H9 (cell line): ENCODE results near the gene FBRSL1. TPM values are rescaled to one million over a fixed set of nuclear protein-coding genes. Genes with fewer than 3 reads are reported as not detected.

Experiments
- DNase-seq: peaks from one replicate; pipeline ENCODE4 v3.0.0-alpha.2; 2017
- H2AFZ ChIP-seq: one replicate; pipeline ENCODE4 v1.6.1; 2013; ENCODE audit warnings: mild to moderate bottlenecking, low read length, control low read depth, moderate library complexity
- H2AK5ac ChIP-seq: 2 replicates; pipeline ENCODE4 v1.6.1; 2013; ENCODE audit warnings: low read length, control low read depth, mixed read lengths; ENCODE audit not compliant: insufficient read length
- H2BK120ac ChIP-seq: one replicate; pipeline ENCODE4 v1.6.1; 2013; ENCODE audit warnings: low read depth, mild to moderate bottlenecking, low read length, control low read depth, inconsistent platforms; ENCODE audit not compliant: poor library complexity, severe bottlenecking
- H2BK12ac ChIP-seq: 2 replicates; pipeline ENCODE4 v1.6.1; 2013; ENCODE audit warnings: low read length, control low read depth, mixed read lengths, low read depth; ENCODE audit not compliant: insufficient read length
- H2BK15ac ChIP-seq: 2 replicates; pipeline ENCODE4 v1.6.1; 2013; ENCODE audit warnings: low read depth, low read length, control low read depth
- H2BK20ac ChIP-seq: one replicate; pipeline ENCODE4 v1.6.1; 2013; ENCODE audit warnings: low read depth, mild to moderate bottlenecking, low read length, control low read depth, inconsistent platforms; ENCODE audit not compliant: poor library complexity, severe bottlenecking
- H2BK5ac ChIP-seq: 2 replicates; pipeline ENCODE4 v1.6.1; 2013; ENCODE audit warnings: low read length, control low read depth, mixed read lengths; ENCODE audit not compliant: insufficient read length
- H3K14ac ChIP-seq: 2 replicates; pipeline ENCODE4 v1.6.1; 2013; ENCODE audit warnings: low read length, control low read depth; ENCODE audit not compliant: insufficient read depth
- H3K18ac ChIP-seq: 2 replicates; pipeline ENCODE4 v1.6.1; 2013; ENCODE audit warnings: low read depth, mild to moderate bottlenecking, mixed read lengths, low read length, control low read depth; ENCODE audit not compliant: insufficient read length
- H3K23ac ChIP-seq: 2 replicates; pipeline ENCODE4 v1.6.1; 2013; ENCODE audit warnings: low read length, control low read depth, mixed read lengths, low read depth; ENCODE audit not compliant: insufficient read length
- H3K23me2 ChIP-seq: 2 replicates; pipeline ENCODE4 v1.6.1; 2013; ENCODE audit warnings: low read depth, mild to moderate bottlenecking, mixed read lengths, low read length, control low read depth; ENCODE audit not compliant: insufficient read length, poor library complexity, severe bottlenecking
- H3K27ac ChIP-seq: 2 replicates; pipeline ENCODE4 v1.5.1; 2013; ENCODE audit warnings: low read length, control low read depth, mixed read lengths, low read depth; ENCODE audit not compliant: insufficient read length
- H3K27me3 ChIP-seq: 2 replicates; pipeline ENCODE4 v1.6.1; 2013; ENCODE audit warnings: low read length, control low read depth, inconsistent platforms; ENCODE audit not compliant: insufficient read depth
- H3K4ac ChIP-seq: 2 replicates; pipeline ENCODE4 v1.6.1; 2013; ENCODE audit warnings: low read depth, mild to moderate bottlenecking, control low read depth, inconsistent platforms, low read length, moderate library complexity
- H3K4me1 ChIP-seq: 2 replicates; pipeline ENCODE4 v1.6.1; 2013; ENCODE audit warnings: low read length, control low read depth, inconsistent platforms; ENCODE audit not compliant: insufficient read depth
- H3K4me2 ChIP-seq: 2 replicates; pipeline ENCODE4 v1.6.1; 2013; ENCODE audit warnings: low read length, control low read depth, mixed read lengths; ENCODE audit not compliant: insufficient read length, insufficient read depth
- H3K56ac ChIP-seq: 2 replicates; pipeline ENCODE4 v1.6.1; 2013; ENCODE audit warnings: low read depth, mild to moderate bottlenecking, mixed read lengths, low read length, control low read depth; ENCODE audit not compliant: insufficient read length
- H3K79me1 ChIP-seq: 2 replicates; pipeline ENCODE4 v1.6.1; 2013; ENCODE audit warnings: low read depth, mild to moderate bottlenecking, moderate library complexity, low read length, control low read depth, inconsistent platforms; ENCODE audit not compliant: insufficient read depth, poor library complexity, severe bottlenecking
- H3K79me2 ChIP-seq: 2 replicates; pipeline ENCODE4 v1.6.1; 2013; ENCODE audit warnings: low read length, control low read depth, inconsistent platforms; ENCODE audit not compliant: insufficient read depth
- H3K9ac ChIP-seq: 2 replicates; pipeline ENCODE4 v1.6.1; 2013; ENCODE audit warnings: low read length, control low read depth, mixed read lengths; ENCODE audit not compliant: insufficient read length; ENCODE audit errors: extremely low read depth
- H3K9me3 ChIP-seq: one replicate; pipeline ENCODE4 v1.6.1; 2013; ENCODE audit warnings: low read depth, low read length, inconsistent platforms; ENCODE audit not compliant: control insufficient read depth
- H3T11ph ChIP-seq: one replicate; pipeline ENCODE4 v1.6.1; 2013; ENCODE audit warnings: mild to moderate bottlenecking, low read length, control low read depth, inconsistent platforms
- H4K20me1 ChIP-seq: one replicate; pipeline ENCODE4 v1.6.1; 2013; ENCODE audit not compliant: control insufficient read depth, insufficient read length, insufficient read depth
- H4K5ac ChIP-seq: 2 replicates; pipeline ENCODE4 v1.6.1; 2013; ENCODE audit warnings: low read depth, mild to moderate bottlenecking, mixed read lengths, low read length, control low read depth; ENCODE audit not compliant: insufficient read length
- H4K8ac ChIP-seq: replicated peaks from 2 replicates; pipeline ENCODE4 v1.6.1; 2013; ENCODE audit warnings: low read length, control low read depth, mixed read lengths, low read depth; ENCODE audit not compliant: insufficient read length
- H4K91ac ChIP-seq: 2 replicates; pipeline ENCODE4 v1.6.1; 2013; ENCODE audit warnings: low read depth, mild to moderate bottlenecking, moderate library complexity, mixed read lengths, low read length, control low read depth; ENCODE audit not compliant: insufficient read length
- H3K27ac Mint-ChIP-seq, 3 experiments: 2 replicates in 2 of 3; 3 replicates in 1 of 3; pipeline ENCODE4 v1.8.0; 2020 to 2021; ENCODE audit warnings: mixed read lengths in 3 of 3, mild to moderate bottlenecking in 1 of 3, moderate library complexity in 1 of 3
- H3K27me3 Mint-ChIP-seq: 2 replicates; pipeline ENCODE4 v1.8.0; 2021; ENCODE audit warnings: low read depth, mild to moderate bottlenecking, moderate library complexity, mixed read lengths
- H3K36me3 Mint-ChIP-seq, 3 experiments: 2 replicates in 2 of 3; 3 replicates in 1 of 3; pipeline ENCODE4 v1.8.0; 2020 to 2021; ENCODE audit warnings: low read depth in 3 of 3, mixed read lengths in 3 of 3; ENCODE audit not compliant: insufficient read depth in 1 of 3
- H3K4me1 Mint-ChIP-seq, 2 experiments: 2 replicates each; pipeline ENCODE4 v1.8.0; 2020; ENCODE audit warnings: mixed read lengths in 2 of 2
- H3K4me3 Mint-ChIP-seq, 2 experiments: 2 replicates in 1 of 2; 3 replicates in 1 of 2; pipeline ENCODE4 v1.8.0; 2020 to 2021; ENCODE audit warnings: mild to moderate bottlenecking in 2 of 2, mixed read lengths in 2 of 2, moderate library complexity in 1 of 2
- H3K9me3 Mint-ChIP-seq, 2 experiments: 2 replicates in 1 of 2; 3 replicates in 1 of 2; pipeline ENCODE4 v1.8.0; 2020; ENCODE audit warnings: mild to moderate bottlenecking in 2 of 2, mixed read lengths in 2 of 2, moderate library complexity in 1 of 2
- CTCF ChIP-seq: fragments of 200-600 bp; sonication (generic); conservative IDR thresholded peaks from 3 replicates; pipeline ENCODE4 v1.8.0; 2021; ENCODE audit warnings: antibody characterized with exemption, mild to moderate bottlenecking
- WGBS: extraction: QIAGEN DNeasy Blood & Tissue Kit; methylation state at CpG from one replicate; pipeline ENCODE4 v1.1.7; 2013; ENCODE audit warnings: missing lambda C conversion rate, low lambda C conversion rate, mixed read lengths; ENCODE audit not compliant: insufficient read length; ENCODE audit errors: extremely low coverage; 5-methylcytosine and 5-hydroxymethylcytosine counted together
- total RNA-seq: library from RNA; stranded (reverse); gene quantifications from 2 replicates; pipeline ENCODE4 v1.2.1, GENCODE V29; 2021

FBRSL1 gene
- total RNA-seq, 1 experiment from 2014 or later: 90.8 TPM

GRCh38 chr12:132460571-132460970 is 29.4 kb upstream of the FBRSL1 start:
- Histone ChIP-seq H2AK5ac (no peak overlapping the region), H3K4me2 (no peak overlapping the region), H3K9ac (no peak overlapping the region), H3K27me3 (peaks cover 35% of the 10 kb centered on the region; the same call in 1 of the 2 replicates), H2BK5ac (no peak overlapping the region), H4K91ac (no peak overlapping the region), H3K79me1 (no peaks in the 10 kb centered on the region), H2BK120ac (no peak overlapping the region), H3K23me2 (no peaks in the 10 kb centered on the region), H4K5ac (no peak overlapping the region), H3K4ac (no peak overlapping the region), H3K18ac (no peak overlapping the region), H4K20me1 (no peaks in the 10 kb centered on the region), H2BK12ac (no peak overlapping the region), H2BK20ac (no peak overlapping the region), H3K9me3 (no peaks in the 10 kb centered on the region), H3K79me2 (no peaks in the 10 kb centered on the region), H2AFZ (no peak overlapping the region), H3T11ph (no peak overlapping the region), H3K56ac (no peak overlapping the region), H3K4me1 (no peaks in the 10 kb centered on the region), H3K14ac (no peak overlapping the region), H3K23ac (no peak overlapping the region), H3K27ac (no peak overlapping the region), H4K8ac (no peak overlapping the region), H2BK15ac (no peak overlapping the region)
- no CpG with 5 or more reads among the region's 13 CpGs for WGBS
- Mint-ChIP-seq H3K27ac (no peak overlapping the region), H3K27me3 (peaks cover 15% of the 10 kb centered on the region), H3K36me3 (peaks cover 0 to 6% (median 4%) of the 10 kb centered on the region in 3 experiments; a peak in 6 of 7 replicates), H3K4me1 (peaks cover 3 to 10% of the 10 kb centered on the region in 2 experiments), H3K9me3 (peaks cover 11% of the 10 kb centered on the region in 2 experiments; a peak in 4 of 5 replicates), H3K4me3 (no peak overlapping the region)
- DNase-seq: no peak
- TF ChIP-seq CTCF: peak; percentile 74
